Measurements from ENCODE around the gene POMGNT1. TPM values are rescaled to one million over a fixed set of nuclear protein-coding genes. Genes with fewer than 3 reads are reported as not detected.
"Not testable (repeated sequence)": the region's sequence is repeated elsewhere in the genome, so short reads cannot be mapped to it uniquely, and the experiment has no call there.

The POMGNT1 gene
- total RNA-seq, 1 donor from 2014 or later = 37.8 TPM

DNA sequence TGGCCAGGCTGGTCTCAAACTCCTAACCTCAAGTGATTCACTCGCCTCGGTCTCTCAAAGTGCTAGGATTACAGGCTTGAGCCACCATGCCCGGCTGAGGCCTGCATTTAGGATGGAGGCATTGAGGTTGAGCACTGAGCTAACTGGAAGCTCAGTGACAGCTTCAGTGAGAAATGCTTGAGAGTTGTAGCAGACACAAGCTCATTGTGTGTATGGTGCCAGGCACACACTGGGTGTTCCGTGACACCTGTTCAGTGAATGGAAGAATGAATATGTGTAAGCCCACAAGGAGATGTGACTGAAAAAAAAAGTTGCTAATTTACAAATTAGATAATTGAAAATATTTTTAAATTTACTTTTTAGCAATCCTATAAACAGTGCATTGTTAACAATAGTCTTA lies 26.7 kb upstream of the POMGNT1 start:
- DNase-seq (ENCODE audit: low spot score) = no peak
- Mint-ChIP-seq H3K27ac (ENCODE audit: unreplicated experiment) (no peak overlapping the region), H3K9me3 (ENCODE audit: unreplicated experiment) (no peaks in the 10 kb centered on the region), H3K4me1 (ENCODE audit: unreplicated experiment) (peaks cover 17% of the 10 kb centered on the region), H3K27me3 (ENCODE audit: unreplicated experiment) (peaks cover 7% of the 10 kb centered on the region), H3K36me3 (ENCODE audit: low read depth, unreplicated experiment) (no peaks in the 10 kb centered on the region), H3K4me3 (ENCODE audit: unreplicated experiment) (no peak overlapping the region)
- TF ChIP-seq, protein P1, sequence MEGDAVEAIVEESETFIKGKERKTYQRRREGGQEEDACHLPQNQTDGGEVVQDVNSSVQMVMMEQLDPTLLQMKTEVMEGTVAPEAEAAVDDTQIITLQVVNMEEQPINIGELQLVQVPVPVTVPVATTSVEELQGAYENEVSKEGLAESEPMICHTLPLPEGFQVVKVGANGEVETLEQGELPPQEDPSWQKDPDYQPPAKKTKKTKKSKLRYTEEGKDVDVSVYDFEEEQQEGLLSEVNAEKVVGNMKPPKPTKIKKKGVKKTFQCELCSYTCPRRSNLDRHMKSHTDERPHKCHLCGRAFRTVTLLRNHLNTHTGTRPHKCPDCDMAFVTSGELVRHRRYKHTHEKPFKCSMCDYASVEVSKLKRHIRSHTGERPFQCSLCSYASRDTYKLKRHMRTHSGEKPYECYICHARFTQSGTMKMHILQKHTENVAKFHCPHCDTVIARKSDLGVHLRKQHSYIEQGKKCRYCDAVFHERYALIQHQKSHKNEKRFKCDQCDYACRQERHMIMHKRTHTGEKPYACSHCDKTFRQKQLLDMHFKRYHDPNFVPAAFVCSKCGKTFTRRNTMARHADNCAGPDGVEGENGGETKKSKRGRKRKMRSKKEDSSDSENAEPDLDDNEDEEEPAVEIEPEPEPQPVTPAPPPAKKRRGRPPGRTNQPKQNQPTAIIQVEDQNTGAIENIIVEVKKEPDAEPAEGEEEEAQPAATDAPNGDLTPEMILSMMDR (IDR thresholded peaks at IDR 0.05; ENCODE audit: unreplicated experiment) = no peak

DNA sequence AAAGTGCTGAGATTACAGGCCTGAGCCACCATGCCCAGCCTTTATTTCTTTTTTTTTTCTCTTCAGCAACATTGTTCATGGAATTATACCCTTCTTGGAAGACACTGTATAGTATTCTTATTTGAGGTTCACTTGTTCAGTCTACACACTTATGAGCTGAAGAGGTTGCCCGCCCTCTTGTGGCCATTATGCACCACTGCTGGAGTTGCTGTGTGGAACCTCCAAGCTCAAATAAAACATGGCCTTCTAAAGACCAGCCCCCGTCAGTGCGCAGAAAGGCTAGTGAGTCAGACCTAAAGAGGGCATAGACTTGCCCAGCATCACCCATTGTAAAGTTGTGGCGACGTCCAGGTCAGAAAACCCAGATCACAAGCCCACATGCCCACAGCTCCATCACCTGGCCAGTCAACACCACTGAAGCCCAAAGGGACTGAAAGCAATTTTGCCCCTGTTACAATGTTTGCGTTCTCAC lies 25.3 kb upstream of the POMGNT1 start:
- Mint-ChIP-seq H3K9me3 (ENCODE audit: unreplicated experiment) (no peaks in the 10 kb centered on the region), H3K4me1 (ENCODE audit: unreplicated experiment) (peaks cover 17% of the 10 kb centered on the region), H3K4me3 (ENCODE audit: unreplicated experiment) (no peak overlapping the region), H3K36me3 (ENCODE audit: low read depth, unreplicated experiment) (no peaks in the 10 kb centered on the region), H3K27me3 (ENCODE audit: unreplicated experiment) (peaks cover 10% of the 10 kb centered on the region), H3K27ac (ENCODE audit: unreplicated experiment) (no peak overlapping the region)
- DNase-seq (ENCODE audit: low spot score) = peak; percentile 56
- TF ChIP-seq, protein P1 (IDR thresholded peaks at IDR 0.05; ENCODE audit: unreplicated experiment) = peak; percentile 87

DNA sequence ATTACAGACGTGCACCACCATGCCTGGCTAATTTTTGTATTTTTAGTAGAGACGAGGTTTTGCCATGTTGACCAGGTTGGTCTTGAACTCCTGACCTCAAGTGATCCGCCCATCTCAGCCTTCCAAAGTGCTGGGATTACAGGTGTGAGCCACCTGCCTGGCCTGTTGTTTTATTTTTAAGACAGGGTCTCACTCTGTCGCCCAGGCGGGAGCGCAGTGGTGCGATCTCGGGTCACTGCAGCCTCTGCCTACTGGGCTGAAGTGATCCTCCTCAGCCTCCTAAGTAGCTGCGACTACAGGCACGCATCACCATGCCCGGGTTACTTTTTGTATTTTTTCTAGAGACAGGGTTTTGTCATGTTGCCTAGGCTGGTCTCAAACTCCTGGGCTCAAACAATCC lies 24.8 kb upstream of the POMGNT1 start:
- DNase-seq (ENCODE audit: low spot score); H3K27ac Mint-ChIP-seq (ENCODE audit: unreplicated experiment); H3K36me3 Mint-ChIP-seq (ENCODE audit: low read depth, unreplicated experiment); H3K9me3 Mint-ChIP-seq (ENCODE audit: unreplicated experiment); H3K4me3 Mint-ChIP-seq (ENCODE audit: unreplicated experiment): not testable (repeated sequence)
- Mint-ChIP-seq H3K4me1 (ENCODE audit: unreplicated experiment) (peaks cover 17% of the 10 kb centered on the region), H3K27me3 (ENCODE audit: unreplicated experiment) (peaks cover 10% of the 10 kb centered on the region)

DNA sequence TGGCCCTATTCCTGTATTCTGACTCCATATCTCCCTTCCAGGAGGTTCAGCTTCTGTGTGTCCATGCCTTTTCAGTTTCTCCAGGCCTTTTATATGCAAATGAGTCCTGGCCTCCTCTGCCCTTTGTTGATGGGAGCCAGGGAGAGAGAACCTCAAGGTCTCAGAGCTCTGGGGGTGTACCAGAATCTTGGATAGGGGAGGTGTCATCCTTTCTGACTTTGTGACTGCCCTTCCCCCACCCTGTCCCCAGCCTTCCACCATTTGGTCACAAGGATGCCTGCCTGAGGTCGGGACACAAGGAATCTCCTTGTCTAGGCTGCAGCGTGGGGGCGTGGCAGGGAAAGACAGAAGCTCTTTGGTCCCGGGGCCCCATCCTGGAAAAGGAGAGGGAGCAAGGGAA lies 23.5 kb upstream of the POMGNT1 start:
- peaks cover 17% of the 10 kb centered on the region for H3K4me1 Mint-ChIP-seq (ENCODE audit: unreplicated experiment)
- TF ChIP-seq, protein P1 (IDR thresholded peaks at IDR 0.05; ENCODE audit: unreplicated experiment) = no peak
- no peak overlapping the region for H3K27ac Mint-ChIP-seq (ENCODE audit: unreplicated experiment)
- DNase-seq (ENCODE audit: low spot score) = no peak
- H3K36me3 Mint-ChIP-seq (ENCODE audit: low read depth, unreplicated experiment) = no peaks in the 10 kb centered on the region
- H3K9me3 Mint-ChIP-seq (ENCODE audit: unreplicated experiment) = no peaks in the 10 kb centered on the region
- no peak overlapping the region for H3K4me3 Mint-ChIP-seq (ENCODE audit: unreplicated experiment)
- H3K27me3 Mint-ChIP-seq (ENCODE audit: unreplicated experiment) = peaks cover 10% of the 10 kb centered on the region

DNA sequence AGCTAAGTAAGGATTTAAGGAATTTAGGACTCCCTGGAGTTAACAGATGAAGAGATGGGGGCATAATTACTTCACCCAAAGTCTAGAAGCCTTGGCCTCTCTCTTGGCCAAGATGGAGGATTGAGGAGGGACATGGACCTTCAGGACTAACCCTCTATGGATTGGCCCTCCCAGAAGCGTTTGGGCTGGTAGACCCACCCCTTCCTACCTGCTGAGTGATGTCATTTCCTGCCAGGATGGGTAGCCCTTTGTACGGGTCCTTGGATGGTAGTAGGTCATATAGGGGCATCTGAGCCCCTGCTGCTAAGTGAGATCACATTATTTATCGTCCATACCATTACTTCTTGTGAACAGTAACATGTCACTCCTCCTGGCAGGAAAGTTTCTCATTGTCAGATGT lies 22.6 kb upstream of the POMGNT1 start:
- TF ChIP-seq, protein P1 (IDR thresholded peaks at IDR 0.05; ENCODE audit: unreplicated experiment) = no peak
- Mint-ChIP-seq H3K36me3 (ENCODE audit: low read depth, unreplicated experiment) (no peaks in the 10 kb centered on the region), H3K9me3 (ENCODE audit: unreplicated experiment) (no peaks in the 10 kb centered on the region), H3K4me1 (ENCODE audit: unreplicated experiment) (peaks cover 17% of the 10 kb centered on the region), H3K4me3 (ENCODE audit: unreplicated experiment) (no peak overlapping the region), H3K27me3 (ENCODE audit: unreplicated experiment) (peaks cover 10% of the 10 kb centered on the region), H3K27ac (ENCODE audit: unreplicated experiment) (no peak overlapping the region)
- DNase-seq (ENCODE audit: low spot score) = no peak
